H1 (cell line): ENCODE results near the gene TCF25.

Experiments
- ATF3 ChIP-seq: IDR thresholded peaks from 2 replicates; pipeline ENCODE4 v1.6.1; 2011; ENCODE audit warnings: low read depth, mild to moderate bottlenecking, low read length; ENCODE audit not compliant: insufficient read depth
- BACH1 ChIP-seq: IDR thresholded peaks from 2 replicates; pipeline ENCODE4 v1.6.1; 2012; ENCODE audit warnings: low read length, improper control_type of control experiment
- BCL11A ChIP-seq, 2 experiments: IDR thresholded peaks; one replicate each; pipeline ENCODE4 v1.6.1; 2011; ENCODE audit warnings: low read depth in 2 of 2, low read length in 2 of 2, mild to moderate bottlenecking in 2 of 2
- CBX5 ChIP-seq: fragments of 300-800, 300-1000 bp; sonication (generic); IDR thresholded peaks from 2 replicates; pipeline ENCODE4 v1.7.1; 2016; ENCODE audit warnings: antibody characterized with exemption, low read length, low read depth
- EZH2 ChIP-seq: fragments of 200-600 bp; sonication (generic); IDR thresholded peaks from 2 replicates; pipeline ENCODE4 v1.7.1; 2012; ENCODE audit warnings: low read depth, mild to moderate bottlenecking, moderate library complexity, low read length, inconsistent platforms; ENCODE audit not compliant: severe bottlenecking
- HDAC6 ChIP-seq: IDR thresholded peaks from one replicate; pipeline ENCODE4 v1.7.1; 2012; ENCODE audit warnings: low read depth, mild to moderate bottlenecking, inconsistent platforms, low read length, moderate library complexity
- JUN ChIP-seq: IDR thresholded peaks from 2 replicates; pipeline ENCODE4 v1.6.1; 2011; ENCODE audit warnings: low read depth, mild to moderate bottlenecking, improper control_type of control experiment, low read length
- POLR2A ChIP-seq, 2 experiments: IDR thresholded peaks; 1 replicate in 1 of 2; 2 replicates in 1 of 2; pipeline ENCODE4 v1.6.1; 2011; ENCODE audit warnings: low read depth in 2 of 2, low read length in 2 of 2, mild to moderate bottlenecking in 2 of 2; ENCODE audit errors: control extremely low read depth in 1 of 2
- RBBP5 ChIP-seq: IDR thresholded peaks from 2 replicates; pipeline ENCODE4 v1.7.1; 2012; ENCODE audit warnings: low read depth, mild to moderate bottlenecking, inconsistent platforms, low read length, moderate library complexity, borderline replicate concordance
- RFX5 ChIP-seq: IDR thresholded peaks from 2 replicates; pipeline ENCODE4 v1.6.1; 2011; ENCODE audit warnings: low read depth, low read length, improper control_type of control experiment, borderline replicate concordance
- SUZ12 ChIP-seq: fragments of 200-600 bp; sonication (generic); IDR thresholded peaks from 2 replicates; pipeline ENCODE4 v1.6.1; 2012; ENCODE audit warnings: mild to moderate bottlenecking, inconsistent platforms, low read length, moderate library complexity, mixed read lengths
- TF ChIP-seq, protein P1 (sequence below): IDR thresholded peaks from 2 replicates; pipeline ENCODE4 v1.6.1; 2012; ENCODE audit warnings: inconsistent platforms
- TF ChIP-seq, protein P2 (sequence below), 3 experiments: IDR thresholded peaks; 1 replicate in 2 of 3; 2 replicates in 1 of 3; pipeline versions ENCODE4 v1.5.1 to v1.6.1; 2011; ENCODE audit warnings: low read length in 3 of 3, mild to moderate bottlenecking in 3 of 3, inconsistent platforms in 2 of 3, low read depth in 1 of 3, moderate library complexity in 1 of 3; ENCODE audit not compliant: insufficient read depth in 1 of 3; ENCODE audit errors: control extremely low read depth in 1 of 3

DNA sequence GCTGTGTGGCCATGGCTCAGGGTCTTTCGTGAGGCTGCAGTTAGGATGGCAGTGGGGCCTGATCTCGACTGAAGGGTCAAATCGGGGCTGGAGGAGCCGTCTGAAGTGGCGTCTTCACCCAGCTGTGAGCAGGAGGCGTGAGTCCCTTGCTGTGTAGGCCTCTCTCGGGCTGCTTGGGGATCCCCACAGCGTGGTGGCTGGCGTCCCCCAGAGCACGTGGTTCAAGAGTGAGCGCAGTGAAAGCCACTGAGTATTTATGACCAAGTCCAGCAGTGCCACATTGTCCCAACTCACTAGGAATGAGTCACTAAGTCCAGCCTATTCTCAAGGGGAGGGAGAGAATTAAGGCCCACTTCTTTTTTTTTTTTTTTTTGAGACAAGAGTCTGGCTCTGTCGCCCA, 11.7 kb upstream of the TCF25 start:
- TF ChIP-seq EZH2, result no peak
- TF ChIP-seq, protein P1, sequence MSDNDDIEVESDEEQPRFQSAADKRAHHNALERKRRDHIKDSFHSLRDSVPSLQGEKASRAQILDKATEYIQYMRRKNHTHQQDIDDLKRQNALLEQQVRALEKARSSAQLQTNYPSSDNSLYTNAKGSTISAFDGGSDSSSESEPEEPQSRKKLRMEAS, result no peak
- TF ChIP-seq, protein P2, sequence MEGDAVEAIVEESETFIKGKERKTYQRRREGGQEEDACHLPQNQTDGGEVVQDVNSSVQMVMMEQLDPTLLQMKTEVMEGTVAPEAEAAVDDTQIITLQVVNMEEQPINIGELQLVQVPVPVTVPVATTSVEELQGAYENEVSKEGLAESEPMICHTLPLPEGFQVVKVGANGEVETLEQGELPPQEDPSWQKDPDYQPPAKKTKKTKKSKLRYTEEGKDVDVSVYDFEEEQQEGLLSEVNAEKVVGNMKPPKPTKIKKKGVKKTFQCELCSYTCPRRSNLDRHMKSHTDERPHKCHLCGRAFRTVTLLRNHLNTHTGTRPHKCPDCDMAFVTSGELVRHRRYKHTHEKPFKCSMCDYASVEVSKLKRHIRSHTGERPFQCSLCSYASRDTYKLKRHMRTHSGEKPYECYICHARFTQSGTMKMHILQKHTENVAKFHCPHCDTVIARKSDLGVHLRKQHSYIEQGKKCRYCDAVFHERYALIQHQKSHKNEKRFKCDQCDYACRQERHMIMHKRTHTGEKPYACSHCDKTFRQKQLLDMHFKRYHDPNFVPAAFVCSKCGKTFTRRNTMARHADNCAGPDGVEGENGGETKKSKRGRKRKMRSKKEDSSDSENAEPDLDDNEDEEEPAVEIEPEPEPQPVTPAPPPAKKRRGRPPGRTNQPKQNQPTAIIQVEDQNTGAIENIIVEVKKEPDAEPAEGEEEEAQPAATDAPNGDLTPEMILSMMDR (IDR thresholded peaks at IDR 0.05; ENCODE audit: control extremely low read depth in 1 of 3, insufficient read depth in 1 of 3, low read depth in 1 of 3, low read length in 3 of 3), result no peak
- TF ChIP-seq POLR2A (IDR thresholded peaks at IDR 0.05; ENCODE audit: control extremely low read depth in 1 of 2, low read depth in 2 of 2, low read length in 2 of 2), result no peak
- TF ChIP-seq RBBP5, result no peak
- TF ChIP-seq SUZ12, result no peak
- no peak for TF ChIP-seq RFX5
- no peak for TF ChIP-seq CBX5
- no peak for TF ChIP-seq BCL11A (IDR thresholded peaks at IDR 0.05; ENCODE audit: low read depth in 2 of 2, low read length in 2 of 2)
- TF ChIP-seq BACH1, result no peak
- TF ChIP-seq JUN, result no peak
- TF ChIP-seq HDAC6, result no peak
- TF ChIP-seq ATF3, result no peak
